Measurements from ENCODE around the gene ARHGEF7.

The ARHGEF7 gene

DNA sequence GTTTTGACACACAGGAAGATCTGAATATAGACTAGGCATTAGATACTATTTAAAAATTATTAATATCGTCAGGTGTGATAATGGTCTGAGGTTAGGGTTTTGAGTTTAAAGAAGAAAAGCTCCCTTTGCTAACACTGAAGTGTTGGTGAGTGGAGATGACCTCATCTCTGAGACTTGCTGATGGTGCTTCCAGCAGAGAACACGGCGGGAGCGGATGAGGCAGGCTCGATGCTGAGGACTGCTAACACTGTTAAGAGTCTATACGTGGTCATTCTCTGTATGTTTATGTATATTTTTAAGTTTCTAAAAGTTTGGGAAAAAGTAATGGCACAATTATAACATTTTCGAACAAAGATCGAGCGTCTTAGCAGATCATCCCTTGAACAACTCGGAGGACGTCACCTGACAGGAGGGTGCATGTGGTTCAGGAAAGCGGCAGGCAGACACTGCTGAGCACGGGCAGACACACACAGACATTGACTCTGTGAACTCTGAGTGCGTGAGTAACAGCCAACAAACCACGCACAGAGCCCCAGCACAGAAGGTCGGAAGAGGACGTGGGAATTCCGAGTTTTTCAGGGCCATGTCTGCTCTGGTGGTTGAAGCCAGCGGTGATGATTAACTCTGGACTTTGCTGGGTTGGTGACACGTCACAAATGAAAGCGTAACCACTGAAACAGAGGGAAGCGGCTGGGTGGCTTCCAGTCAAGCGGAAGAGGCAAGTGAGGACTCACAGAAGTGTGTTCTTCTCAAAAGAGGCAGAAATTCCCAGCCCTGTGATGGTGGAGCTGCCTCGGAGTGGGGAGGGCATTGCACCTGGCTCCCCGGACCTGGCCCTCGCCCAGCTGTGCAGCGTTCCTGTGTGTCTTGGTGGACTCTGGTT lies 113.4 kb downstream of the ARHGEF7 start:
- no peak for DNase-seq

DNA sequence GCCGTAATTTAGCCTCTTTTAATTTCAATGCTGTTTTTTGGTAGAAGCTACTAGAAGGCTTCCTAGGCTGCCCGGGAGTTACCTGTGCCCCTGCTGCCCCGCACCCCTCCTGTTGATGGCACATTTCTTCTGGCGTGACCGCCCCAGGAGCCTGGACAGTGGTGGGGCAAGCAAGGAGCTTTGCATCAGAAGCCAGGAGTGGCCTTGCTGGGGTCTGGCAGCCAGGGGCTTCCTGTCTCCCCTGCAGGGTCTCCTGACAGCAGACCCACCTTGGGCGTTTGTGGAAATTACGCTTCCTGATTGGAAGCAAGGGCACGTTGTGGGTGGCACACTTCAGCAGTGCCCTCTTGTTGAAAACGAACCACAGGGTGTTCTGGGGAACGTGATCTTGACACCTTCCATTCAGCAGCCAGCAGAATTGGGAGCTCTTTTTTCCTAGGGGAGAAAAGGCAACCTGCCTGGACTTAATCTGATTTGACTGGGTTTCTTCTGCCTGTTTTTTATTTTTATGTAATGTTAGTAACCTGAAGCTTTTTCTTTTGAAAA lies 115.3 kb downstream of the ARHGEF7 start:
- DNase-seq, result no peak

DNA sequence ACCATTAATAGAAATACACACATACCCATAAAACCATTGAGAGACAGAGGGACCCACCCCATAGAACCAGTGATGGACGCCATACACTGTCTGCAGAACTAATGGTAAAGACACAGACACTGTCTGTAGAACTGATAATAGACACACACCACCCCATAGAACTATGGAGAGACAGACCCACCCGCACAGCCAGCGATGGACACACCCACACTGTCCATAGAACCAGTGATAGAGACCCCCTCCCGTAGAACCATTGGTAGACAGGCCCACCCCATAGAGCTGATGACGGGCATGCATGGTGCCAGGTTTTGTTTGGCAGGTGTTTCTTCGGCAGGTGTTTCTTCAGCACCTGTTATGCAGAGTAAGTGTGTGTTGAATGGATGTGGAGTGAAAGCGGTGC lies 117.1 kb downstream of the ARHGEF7 start:
- DNase-seq, result no peak

DNA sequence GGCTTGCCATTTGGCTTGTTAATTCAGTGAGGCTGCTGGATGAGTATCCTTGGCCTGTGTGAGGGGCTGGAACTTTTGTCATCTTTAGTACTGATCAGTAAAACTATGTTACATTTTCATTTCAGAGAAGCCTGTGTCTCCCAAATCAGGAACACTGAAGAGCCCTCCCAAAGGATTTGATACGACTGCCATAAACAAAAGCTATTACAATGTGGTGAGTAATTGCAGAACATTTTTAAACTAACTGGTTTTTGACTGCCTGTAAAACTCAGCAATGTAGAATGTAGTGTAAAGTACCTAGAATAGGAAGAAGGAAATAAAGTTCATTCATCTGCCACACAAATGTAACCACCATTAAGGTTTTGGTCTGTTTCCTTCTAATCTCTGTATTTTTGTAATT lies 118.0 kb downstream of the ARHGEF7 start:
- DNase-seq, result no peak

DNA sequence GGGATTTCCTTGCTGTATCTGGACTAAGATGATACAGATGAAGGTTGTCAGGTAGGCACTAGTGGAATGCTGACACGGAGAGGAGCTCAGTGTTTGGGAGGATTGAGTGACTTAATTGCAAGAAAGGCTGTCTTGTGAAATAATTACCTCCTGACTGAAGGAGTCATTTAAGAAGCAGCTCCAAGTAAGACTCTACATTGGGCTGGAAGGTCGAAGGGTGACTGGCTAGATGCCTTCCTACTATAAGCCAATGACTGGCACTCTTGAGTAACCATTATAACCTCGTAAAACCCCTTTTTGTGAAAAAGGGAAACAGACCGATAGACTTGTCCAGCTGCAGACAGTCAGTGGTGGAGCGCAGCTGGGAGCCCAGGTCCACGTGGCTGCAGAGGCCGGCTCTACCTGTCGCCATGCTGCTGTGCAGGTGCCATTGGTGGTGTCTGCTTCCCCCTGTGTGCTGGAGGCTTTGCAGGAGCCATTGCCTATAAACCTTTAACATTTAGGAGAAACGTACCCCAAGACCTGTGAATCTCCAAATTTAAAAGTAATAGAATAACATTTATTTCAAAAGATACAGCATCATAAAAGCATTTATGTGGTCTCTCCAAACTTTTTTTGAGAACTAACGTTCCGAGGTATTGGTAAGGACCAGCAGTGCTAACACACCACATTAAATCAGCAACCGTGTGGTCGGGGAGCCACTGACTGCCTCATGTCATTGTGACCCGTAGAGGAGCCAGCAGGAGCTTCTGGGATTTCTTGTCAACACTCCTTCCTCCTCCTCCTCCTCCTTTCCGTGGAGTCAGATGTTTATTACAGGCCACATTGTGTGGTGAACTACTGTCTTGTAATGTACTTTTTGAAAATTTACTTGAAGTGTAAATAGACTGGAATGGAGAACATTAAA lies 124.9 kb downstream of the ARHGEF7 start:
- peak in 3 of 4 experiments; percentile 19 to 37 (median 23) for DNase-seq

DNA sequence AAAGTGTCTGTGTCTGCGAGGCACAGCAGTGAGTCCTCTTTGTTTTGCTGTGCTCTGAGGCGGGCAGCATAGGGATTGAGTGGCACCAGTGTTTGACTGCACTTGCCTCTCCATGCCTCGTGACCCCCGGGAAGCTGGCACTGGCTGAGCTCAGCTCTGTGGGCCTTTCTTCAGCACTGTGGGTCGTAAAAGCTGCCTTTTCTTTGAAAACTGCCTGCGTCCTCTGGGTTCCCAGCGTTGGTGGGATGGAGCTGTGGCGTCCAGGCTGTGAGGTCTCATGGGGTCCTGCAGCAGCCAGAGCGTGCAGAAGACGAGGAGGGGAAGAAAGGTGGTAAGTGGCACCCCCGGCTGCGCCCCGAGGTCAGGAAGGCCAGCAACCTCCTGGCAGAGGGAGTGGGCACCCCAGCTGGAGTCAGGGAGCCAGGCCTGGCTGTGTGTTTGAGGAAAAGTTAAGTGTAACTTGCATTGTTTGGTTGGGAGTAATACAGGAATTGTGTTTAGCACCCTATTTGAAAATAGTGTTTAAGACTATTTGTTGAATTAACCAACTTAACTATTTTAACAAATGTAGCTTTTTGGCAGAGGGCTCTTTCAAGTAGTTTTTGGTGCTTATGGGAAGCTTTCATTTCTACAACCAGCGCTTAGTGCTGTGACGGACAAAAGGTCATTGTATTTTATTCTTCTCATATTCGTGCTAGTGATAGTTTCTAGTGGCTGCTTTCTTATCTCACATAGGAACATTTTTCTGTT lies 126.1 kb downstream of the ARHGEF7 start:
- DNase-seq, result no peak

DNA sequence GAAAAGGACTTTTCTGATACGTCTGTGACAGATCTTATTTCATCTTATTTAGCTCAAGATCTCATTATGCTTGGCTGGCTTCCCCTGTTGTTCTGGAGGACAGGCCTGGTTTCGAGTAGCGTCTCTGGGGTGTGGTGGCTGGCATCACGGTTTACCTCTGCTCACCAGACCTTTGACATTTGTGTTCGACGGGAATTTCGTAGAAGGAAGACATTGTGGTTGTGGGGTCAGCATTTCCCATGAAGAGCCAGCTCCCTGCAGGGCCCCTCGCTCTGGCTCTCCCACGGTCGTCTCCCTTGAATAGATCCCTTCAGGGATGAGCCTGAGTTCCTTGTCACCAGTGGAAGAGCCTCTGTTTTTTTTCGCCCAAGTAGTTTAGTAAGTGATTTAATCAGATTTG lies 126.8 kb downstream of the ARHGEF7 start:
- DNase-seq, result no peak

DNA sequence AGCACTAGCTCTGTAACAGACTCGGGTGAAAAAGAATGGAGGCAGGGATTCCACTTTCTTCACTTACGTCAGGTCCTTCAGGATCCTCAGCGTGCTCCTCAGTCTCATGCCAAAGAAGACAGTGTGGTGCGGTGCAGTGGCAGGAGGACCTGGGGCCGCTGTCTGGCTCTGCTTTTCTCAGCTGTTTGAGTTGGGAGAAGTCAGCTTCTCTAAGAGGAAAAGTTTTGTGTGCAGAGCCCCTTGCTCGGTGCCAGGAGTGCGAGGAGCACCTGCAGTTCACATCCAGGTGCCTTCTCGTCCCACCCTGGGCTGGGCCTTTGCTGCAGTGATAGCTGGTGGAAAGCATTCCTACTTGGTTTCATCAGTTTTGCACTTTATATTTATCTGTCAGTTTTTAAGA lies 127.5 kb downstream of the ARHGEF7 start:
- no peak for DNase-seq

DNA sequence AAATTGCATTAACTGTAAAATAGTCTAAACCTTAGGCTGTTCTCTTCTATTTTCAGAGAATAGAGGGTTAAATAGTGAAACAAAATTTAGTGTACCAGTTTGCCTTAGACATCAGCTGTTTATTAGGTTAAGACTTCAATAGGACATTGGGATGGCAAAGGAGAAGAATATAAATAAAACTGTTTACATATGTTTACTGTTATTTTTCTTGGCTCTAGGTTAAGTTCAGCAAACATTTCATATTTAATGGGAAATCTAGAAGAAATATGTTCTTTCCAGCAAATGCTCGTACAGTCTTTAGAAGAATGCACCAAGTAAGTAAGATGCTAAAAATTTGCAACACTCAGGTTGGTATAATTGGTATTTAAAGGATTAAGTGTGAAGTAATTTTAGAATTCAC lies 128.9 kb downstream of the ARHGEF7 start:
- no peak for DNase-seq

DNA sequence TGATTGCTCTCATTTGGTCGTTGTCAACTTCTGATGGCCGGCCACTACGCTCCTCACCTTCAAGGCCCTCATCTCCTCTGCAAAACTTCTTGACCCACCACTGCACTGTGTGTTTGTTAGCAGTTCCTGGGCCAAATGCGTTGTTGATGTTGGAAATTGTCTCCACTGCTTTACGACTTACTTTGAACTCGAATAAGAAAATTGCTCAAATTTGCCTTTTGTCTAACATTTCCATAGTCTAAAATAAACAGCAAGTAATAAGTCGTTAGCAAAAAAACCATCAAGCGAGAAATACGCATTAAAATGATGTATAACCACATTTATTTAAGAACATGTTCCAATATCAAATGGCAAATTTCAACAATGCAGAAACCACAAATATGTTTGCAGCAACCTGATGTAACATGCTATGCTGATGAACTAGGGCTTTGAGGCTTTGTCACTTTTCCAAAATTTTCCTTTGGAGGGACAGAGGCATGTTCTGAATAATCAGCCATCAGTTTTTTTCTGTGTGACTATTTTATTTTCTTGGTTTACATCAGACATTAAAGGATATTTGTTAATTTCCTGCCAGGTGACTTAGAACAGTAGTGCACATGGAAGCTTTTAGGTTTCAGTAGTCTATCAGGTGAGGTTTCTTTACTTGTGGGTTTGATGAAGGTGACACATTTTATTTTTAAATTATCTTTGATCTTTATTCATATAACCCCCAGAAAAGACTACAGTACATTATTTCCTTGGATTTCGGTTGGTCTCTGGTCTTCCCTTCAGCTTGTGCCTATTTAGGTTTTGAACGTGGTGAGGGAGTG lies 130.7 kb downstream of the ARHGEF7 start:
- no peak for DNase-seq

DNA sequence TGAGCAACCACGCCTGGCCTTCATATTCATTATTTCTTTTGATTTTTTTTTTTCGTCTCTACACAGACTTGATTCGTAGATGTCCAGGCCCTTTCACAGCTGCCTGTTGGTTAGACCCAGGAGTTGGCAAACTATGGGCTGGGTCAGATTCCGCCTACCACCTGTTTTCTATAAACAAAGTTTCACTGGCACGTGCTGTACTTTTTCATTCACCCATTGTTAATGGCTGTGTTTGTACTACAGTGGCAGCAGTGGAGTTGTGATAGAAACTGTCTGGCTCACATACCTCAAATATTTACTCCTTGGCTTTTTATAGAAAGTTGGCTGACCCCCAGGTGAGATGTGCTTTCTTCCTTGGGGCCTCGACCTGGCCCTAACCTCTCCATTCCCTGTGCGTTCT lies 132.4 kb downstream of the ARHGEF7 start:
- DNase-seq, result no peak

DNA sequence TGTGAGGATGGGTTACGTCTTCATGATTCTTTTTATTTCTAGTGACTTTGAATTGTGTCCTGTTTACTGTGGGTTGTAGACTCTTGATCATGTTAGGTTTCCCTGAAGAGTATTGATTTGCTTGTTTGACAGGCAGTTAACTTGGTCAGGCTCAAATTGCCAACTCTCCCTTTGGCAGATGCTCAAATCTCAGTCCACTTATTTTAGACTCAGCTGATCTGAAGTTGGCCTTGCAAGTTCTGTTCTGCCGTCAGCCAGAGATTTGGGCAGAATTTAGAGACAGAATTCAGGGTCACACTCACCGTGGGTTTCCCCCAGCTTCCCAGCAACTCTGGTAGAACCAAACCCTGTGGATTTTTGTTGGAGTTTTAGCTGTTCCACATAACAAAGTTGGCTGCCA lies 133.7 kb downstream of the ARHGEF7 start:
- DNase-seq, result no peak

DNA sequence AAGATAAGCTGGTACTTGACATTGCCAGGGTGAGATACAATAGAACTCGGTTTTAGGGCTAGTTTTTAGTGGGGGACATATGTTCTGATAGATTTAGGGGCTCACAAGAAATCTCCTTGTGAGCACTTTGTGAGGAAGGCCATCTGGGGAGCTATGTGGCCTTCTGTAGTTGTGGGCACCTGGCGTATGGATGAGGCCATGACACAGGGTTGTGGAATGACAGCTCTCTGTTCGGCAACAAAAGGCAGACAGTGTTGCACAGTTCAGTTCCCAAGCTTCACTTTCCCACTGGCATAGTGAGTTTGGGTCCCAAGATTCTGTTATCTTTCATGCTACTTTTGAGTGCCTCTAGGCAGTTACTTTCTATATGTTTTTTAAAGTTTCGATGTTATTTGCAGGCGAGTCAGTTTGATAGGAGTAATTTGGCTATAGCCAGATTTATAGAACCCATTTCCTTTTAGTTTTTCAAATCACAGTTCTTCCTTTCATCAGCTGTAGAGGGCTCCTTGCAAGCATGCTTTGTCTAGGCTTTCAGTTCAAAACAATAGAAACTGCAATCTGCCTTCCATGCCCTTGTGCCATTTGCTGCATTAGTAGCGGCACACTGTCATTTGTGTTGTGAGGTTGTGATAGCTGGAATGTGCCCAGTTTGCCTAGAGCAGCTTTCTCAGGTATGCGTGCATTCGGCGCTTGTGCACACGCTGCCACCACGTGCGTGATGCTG lies 134.7 kb downstream of the ARHGEF7 start:
- no peak for DNase-seq

DNA sequence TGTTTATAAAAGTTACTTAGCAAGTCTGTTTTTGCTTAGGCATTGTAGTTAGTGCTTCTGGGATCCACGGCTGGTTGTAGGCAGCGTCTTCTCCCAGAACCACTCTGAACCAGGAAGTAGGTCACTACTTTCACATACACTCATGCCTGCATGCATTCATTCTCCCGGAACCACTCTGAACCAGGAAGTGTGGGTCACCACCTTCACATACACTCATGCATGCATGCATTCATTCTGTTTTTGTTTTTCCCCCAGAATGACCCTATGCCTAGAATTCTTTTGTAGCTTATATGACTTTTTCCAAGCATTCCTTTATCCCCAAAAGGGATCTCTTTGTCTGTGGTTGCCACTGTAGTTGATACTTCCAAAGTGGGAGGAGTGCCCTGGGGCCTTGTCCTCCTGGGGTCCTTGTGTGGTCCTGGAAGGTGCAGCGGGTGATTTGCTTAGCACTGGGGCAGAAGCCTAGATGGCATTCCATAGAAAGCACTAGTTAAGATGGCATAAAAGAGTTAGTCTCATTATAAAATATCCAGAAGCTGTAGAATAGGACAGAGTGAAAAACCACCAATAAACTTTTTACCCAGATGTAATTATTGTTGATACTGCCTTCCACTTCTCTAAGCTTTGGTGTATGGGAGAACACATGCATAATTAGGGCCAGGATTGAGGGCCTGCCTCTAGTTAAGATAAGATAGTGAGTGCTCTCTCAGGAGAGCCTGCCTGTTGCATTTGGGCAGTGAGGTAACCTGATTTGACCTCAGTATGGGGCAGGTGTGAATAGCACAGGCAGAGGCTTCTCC lies 136.7 kb downstream of the ARHGEF7 start:
- DNase-seq, result no peak

DNA sequence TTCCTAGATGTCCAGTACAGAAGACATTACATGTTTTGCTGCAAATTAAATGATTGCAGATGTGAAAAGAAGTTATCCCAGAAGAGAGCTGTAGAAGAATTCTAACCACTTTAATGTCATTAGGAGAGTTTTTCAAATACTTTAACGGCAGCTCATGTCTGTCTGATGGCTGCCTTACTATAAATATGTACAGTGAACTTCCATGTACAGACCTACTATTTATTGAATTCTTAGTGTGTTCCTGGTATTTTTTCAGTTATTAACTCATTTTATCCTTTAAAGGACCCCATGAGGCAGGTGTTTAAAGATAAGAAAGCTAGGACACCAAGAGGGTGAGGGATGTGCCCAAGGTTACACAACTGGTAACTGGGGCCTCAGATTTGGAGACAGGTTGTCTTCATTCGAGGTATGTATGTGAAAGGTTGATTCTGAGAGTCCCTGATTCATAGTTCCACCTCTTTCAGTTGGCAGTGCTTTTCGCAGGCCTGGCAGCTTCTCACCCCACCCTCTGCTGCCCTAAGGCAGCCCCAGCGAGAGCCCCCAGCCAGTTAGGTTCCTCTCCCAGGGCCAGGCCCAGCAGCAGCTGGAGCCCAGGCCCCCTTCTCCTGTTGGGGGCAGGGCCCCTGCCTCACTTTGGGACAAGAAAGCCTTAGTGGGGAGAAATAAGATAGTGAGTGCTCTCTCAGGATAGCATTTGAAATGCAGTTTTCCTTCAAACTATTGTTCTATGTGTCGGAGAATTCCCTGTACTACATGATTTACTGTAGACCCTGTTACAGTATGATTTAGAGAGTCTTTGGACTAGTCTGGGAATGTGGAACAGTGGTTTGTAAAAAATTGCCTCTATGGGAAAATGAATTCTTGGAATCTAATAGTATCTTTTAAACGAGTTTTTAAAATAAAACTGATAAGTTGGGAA lies 137.6 kb downstream of the ARHGEF7 start:
- no peak for DNase-seq

DNA sequence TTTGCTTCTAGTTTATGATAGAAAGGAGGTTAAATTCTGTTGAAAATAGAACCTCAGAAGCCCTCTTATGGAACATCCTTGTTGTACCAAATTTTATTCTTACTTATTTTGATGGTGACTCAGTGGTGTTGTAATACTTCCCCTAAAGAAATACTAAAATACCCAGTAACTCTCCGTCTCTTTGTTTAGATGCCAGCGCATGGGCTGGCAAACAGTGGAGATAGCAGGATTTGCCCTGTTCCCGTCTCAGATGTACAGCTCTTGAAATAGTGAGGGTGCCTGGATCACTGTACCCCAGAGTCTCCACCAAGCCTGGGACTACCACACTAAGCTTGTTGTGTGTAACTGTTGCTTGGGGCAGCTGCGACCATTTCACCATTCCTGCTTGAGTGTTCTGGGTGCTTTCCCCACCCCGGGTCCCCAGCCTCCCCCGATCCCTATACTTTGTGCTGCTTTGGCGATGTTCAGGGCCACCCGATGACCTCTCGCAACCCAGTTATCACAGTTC lies 138.3 kb downstream of the ARHGEF7 start:
- no peak for DNase-seq

DNA sequence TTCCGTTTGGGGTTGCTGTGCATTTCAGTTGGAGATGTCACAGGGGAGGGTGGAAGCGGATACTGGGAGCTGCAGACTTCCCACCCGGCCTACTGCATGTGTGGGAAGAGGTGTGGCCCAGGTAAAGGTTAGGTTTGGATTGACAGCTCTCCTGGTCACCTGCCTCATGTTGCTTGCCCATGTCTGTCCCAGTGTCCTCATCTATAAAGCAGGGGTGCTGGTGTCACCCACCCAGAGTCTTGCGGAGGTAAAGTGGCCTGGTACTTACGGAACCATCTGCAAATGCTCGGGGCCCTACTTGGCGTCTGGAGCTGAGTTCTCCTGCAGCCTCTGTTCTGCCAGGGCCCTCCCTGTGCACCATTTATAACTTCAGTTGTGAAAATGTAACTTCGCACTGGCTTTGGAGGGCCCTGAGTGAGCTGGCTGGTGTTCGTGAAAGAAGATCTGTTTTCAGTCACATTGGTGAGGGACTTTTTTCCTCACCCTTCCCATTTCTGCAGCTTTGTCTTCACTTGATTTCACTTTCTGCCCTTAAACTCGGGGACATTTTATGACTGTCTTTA lies 140.2 kb downstream of the ARHGEF7 start:
- DNase-seq, result no peak

DNA sequence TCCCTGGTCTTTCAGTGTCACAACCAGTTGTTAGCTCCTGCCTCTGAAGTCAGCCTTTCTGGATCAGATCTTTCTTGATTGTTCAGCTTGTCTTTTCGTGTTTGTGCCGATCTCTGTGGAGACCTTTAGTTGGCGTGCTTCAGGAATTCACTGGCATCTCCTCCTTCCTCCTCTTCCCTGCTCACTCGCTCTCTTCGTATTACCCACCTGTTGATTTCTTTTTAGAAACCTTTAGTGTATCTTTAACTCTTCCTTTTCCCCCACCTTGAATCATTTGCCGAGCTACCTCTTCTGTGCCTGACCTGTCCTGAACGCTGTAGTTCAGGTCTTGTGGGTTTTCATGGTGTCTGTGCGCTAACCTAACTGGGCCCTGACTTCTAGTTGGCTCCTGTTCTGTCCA lies 141.3 kb downstream of the ARHGEF7 start:
- no peak for DNase-seq
